ENCODE measurements around the gene PHYKPL.

- TF ChIP-seq CTCF (conservative IDR thresholded peaks at IDR 0.05 in 1 of 2, IDR thresholded peaks at IDR 0.05 in 1 of 2; ENCODE audit: low read depth in 1 of 2, low read length in 2 of 2) (no peak), EZH2 (IDR thresholded peaks at IDR 0.05; ENCODE audit: low read length, missing control alignments) (no peak)
These were observed 55.8 kb downstream of the PHYKPL start for GRCh38 chr5:178176791-178177190.
